OCI-LY7 (cell line): Measurements from ENCODE around the gene ZNF672. TPM values are rescaled to one million over a fixed set of nuclear protein-coding genes. Genes with fewer than 3 reads are reported as not detected.

Experiments
- BruUV-seq: library from RNA; stranded (reverse); fragments of 400-500 nt; replicated peaks from 2 replicates; lab custom pipeline; 2021; lab: Mats Ljungman, UMichigan
- CTCF ChIA-PET: fragments of 300-600 bp; sonication (Branson Sonifier 250); formaldehyde crosslinking; loops from one replicate; lab custom pipeline; 2022; ENCODE audit warnings: antibody characterized with exemption; ENCODE audit not compliant: unreplicated experiment; lab: Charles Lee
- POLR2A ChIA-PET: fragments of 300-600 bp; sonication (Branson Sonifier 250); formaldehyde crosslinking; loops from one replicate; lab custom pipeline; 2022; ENCODE audit warnings: antibody characterized with exemption; lab: Charles Lee
- DNase-seq: peaks from one replicate; pipeline ENCODE4 v3.0.0-alpha.2; 2015; ENCODE audit warnings: low spot score
- H2AFZ ChIP-seq: fragments of 200-600 bp; sonication (generic), shearing (Covaris generic); 2 replicates; pipeline ENCODE4 v1.6.1; 2014; ENCODE audit warnings: mild to moderate bottlenecking, antibody characterized with exemption, low read length, moderate library complexity
- H3K27ac ChIP-seq: fragments of 200-600 bp; sonication (generic); 2 replicates; pipeline ENCODE4 v1.5.1; 2014; ENCODE audit warnings: mixed run types, low read depth, mild to moderate bottlenecking, moderate library complexity, low read length, inconsistent platforms; ENCODE audit not compliant: poor library complexity, severe bottlenecking
- H3K36me3 ChIP-seq: fragments of 200-600 bp; sonication (generic); 2 replicates; pipeline ENCODE4 v1.6.1; 2014; ENCODE audit warnings: mild to moderate bottlenecking, antibody characterized with exemption, low read length, moderate library complexity, mixed read lengths; ENCODE audit not compliant: insufficient read depth
- H3K4me1 ChIP-seq: fragments of 200-600 bp; sonication (generic); 2 replicates; pipeline ENCODE4 v1.5.1; 2014; ENCODE audit warnings: mild to moderate bottlenecking, low read length; ENCODE audit not compliant: insufficient read depth, poor library complexity, severe bottlenecking
- H3K4me2 ChIP-seq: fragments of 200-600 bp; sonication (generic); 2 replicates; pipeline ENCODE4 v1.6.1; 2014; ENCODE audit warnings: mild to moderate bottlenecking, low read length
- H3K4me3 ChIP-seq: fragments of 200-600 bp; sonication (generic); 2 replicates; pipeline ENCODE4 v1.5.1; 2014; ENCODE audit warnings: mild to moderate bottlenecking, low read depth, low read length; ENCODE audit not compliant: poor library complexity, severe bottlenecking
- H3K79me2 ChIP-seq: fragments of 200-600 bp; sonication (generic); 2 replicates; pipeline ENCODE4 v1.6.1; 2016; ENCODE audit warnings: low read depth, mild to moderate bottlenecking, low read length, moderate library complexity, mixed read lengths; ENCODE audit not compliant: insufficient read depth
- H3K9me2 ChIP-seq: fragments of 200-600 bp; sonication (generic); 2 replicates; pipeline ENCODE4 v1.6.1; 2016; ENCODE audit warnings: mild to moderate bottlenecking, low read length, mixed read lengths; ENCODE audit not compliant: insufficient read depth
- H3K9me3 ChIP-seq: fragments of 200-600 bp; sonication (generic); 2 replicates; pipeline ENCODE4 v1.6.1; 2014; ENCODE audit warnings: mild to moderate bottlenecking, mixed run types, low read length, mixed read lengths
- H4K20me1 ChIP-seq: fragments of 200-600 bp; sonication (generic); 2 replicates; pipeline ENCODE4 v1.6.1; 2014; ENCODE audit warnings: mild to moderate bottlenecking, antibody characterized with exemption, low read length, moderate library complexity, mixed read lengths; ENCODE audit not compliant: insufficient read depth
- EZH2phosphoT487 ChIP-seq: fragments of 200-600 bp; sonication (generic); IDR thresholded peaks from 2 replicates; pipeline ENCODE4 v1.6.1; 2018; ENCODE audit warnings: low read depth, borderline replicate concordance, mild to moderate bottlenecking, mixed run types, antibody characterized with exemption, low read length, moderate library complexity, mixed read lengths
- intact Hi-C: fragments of 100-400 bp; cut with micrococcal nuclease; formaldehyde crosslinking; loops from one replicate; pipeline ENCODE4 v1.10.0; 2022; ENCODE audit not compliant: unreplicated experiment
- total RNA-seq, 2 experiments: library from RNA; depleted of rRNA in 1 of 2; stranded (reverse); fragments of >200 nt in 1 of 2; shearing (Covaris generic) in 1 of 2; gene quantifications; 2 replicates each; pipeline ENCODE4 v1.2.3, GENCODE V29; 2014 to 2022
- TF ChIP-seq, protein P1 (sequence below): fragments of 200-600 bp; sonication (generic); conservative IDR thresholded peaks from 2 replicates; pipeline ENCODE4 v1.5.1; 2014; ENCODE audit warnings: mild to moderate bottlenecking, antibody characterized with exemption, low read length, moderate library complexity, mixed read lengths

The ZNF672 gene
- total RNA-seq, 2 experiments from 2014 or later = 52.7 to 56.1 TPM

DNA sequence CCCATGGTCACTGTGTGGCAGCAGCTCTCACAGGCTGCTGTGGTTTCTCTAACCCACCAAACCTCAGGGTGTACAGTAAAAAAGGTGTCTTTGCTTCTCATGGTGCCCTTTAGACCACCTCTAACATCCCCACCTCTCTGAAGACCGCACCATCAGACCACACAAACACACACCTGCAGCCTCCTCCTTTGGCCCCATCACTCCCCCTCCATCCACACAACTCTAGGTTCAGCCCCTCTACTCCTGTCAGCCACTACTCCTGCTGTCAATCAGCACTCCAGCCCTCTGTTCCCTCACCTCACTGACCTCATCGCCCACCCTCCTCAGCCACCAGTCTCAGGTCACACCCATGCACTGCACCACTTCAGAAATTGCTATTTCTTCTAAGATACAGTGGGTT, 13.4 kb downstream of the ZNF672 start:
- no peak for TF ChIP-seq EZH2phosphoT487
- TF ChIP-seq, protein P1, sequence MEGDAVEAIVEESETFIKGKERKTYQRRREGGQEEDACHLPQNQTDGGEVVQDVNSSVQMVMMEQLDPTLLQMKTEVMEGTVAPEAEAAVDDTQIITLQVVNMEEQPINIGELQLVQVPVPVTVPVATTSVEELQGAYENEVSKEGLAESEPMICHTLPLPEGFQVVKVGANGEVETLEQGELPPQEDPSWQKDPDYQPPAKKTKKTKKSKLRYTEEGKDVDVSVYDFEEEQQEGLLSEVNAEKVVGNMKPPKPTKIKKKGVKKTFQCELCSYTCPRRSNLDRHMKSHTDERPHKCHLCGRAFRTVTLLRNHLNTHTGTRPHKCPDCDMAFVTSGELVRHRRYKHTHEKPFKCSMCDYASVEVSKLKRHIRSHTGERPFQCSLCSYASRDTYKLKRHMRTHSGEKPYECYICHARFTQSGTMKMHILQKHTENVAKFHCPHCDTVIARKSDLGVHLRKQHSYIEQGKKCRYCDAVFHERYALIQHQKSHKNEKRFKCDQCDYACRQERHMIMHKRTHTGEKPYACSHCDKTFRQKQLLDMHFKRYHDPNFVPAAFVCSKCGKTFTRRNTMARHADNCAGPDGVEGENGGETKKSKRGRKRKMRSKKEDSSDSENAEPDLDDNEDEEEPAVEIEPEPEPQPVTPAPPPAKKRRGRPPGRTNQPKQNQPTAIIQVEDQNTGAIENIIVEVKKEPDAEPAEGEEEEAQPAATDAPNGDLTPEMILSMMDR = no peak
- H2AFZ ChIP-seq = no peak overlapping the region
- no peak for DNase-seq
- no peak overlapping the region for H3K27ac ChIP-seq
- intact Hi-C loops = no loop called here
- H3K36me3 ChIP-seq = peaks cover 100% of the 10 kb centered on the region
- no peak overlapping the region for H3K4me3 ChIP-seq
- H3K9me2 ChIP-seq = no peaks in the 10 kb centered on the region
- H4K20me1 ChIP-seq = no peaks in the 10 kb centered on the region
- H3K9me3 ChIP-seq = no peaks in the 10 kb centered on the region
- ChIA-PET POLR2A (interaction anchor here (0.5 to 1.2 kb wide), 3 partner anchors 9 to 48 kb away, joined by 3 to 4 read pairs (median 4); no protein-coding TSS in a partner anchor), CTCF (no interaction called here)
- no peaks in the 10 kb centered on the region for H3K79me2 ChIP-seq
- H3K4me2 ChIP-seq = no peak overlapping the region
- H3K4me1 ChIP-seq = peaks cover 12% of the 10 kb centered on the region
- no TSS peak for BruUV-seq

DNA sequence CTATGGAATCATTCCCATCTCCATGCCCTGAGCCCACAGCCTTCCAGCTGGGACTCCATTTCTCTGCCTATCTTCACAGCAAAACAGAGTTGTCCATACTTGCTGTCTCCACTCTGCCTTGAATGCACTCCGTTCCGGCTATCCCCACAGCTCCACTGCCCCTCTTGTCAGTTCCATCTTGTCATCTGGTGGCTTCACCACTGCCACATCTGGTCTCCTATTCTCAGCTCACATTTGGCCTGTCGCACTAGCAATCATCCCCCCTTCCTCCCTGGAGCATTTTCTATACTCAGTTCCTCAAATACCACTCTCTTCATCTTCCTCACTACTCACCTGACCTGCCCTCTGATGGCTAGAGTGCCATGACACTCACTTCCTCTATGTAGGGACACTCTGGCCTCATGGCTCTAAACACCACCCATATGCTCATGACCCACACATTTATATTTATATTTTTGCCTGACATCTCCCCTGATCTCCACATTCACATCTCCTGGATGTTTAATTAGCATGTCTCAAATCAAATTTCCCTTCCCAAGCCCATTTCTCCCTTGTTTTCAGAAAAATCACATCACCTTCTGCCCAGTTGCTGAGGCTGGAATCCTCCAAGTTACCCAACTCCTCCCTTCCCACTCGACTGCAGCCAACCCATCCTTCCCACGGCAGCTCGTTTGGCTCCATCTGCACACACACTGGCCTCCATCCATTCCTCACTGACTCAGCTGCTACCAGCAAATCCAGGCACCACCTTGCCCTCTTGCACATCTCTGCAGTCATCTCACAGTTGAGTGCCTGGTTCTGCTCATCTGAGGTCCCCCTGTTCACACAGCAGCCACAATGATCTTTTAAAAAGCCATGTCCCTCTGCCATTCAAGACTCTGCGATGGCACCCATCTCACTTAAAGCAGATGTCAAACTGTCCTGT, 14.7 kb downstream of the ZNF672 start:
- H3K36me3 ChIP-seq = peaks cover 88% of the 10 kb centered on the region
- no peak overlapping the region for H3K4me3 ChIP-seq
- peaks cover 25% of the 10 kb centered on the region for H3K4me1 ChIP-seq
- intact Hi-C loops = no loop called here
- H3K27ac ChIP-seq = no peak overlapping the region
- peak; percentile 33 for DNase-seq
- TF ChIP-seq, protein P1 = no peak
- no peak for TF ChIP-seq EZH2phosphoT487
- ChIA-PET CTCF (no interaction called here), POLR2A (no interaction called here)
- H3K4me2 ChIP-seq = no peak overlapping the region
- BruUV-seq = no TSS peak
- no peaks in the 10 kb centered on the region for H3K9me3 ChIP-seq
- no peaks in the 10 kb centered on the region for H4K20me1 ChIP-seq
- H3K9me2 ChIP-seq = no peaks in the 10 kb centered on the region
- H2AFZ ChIP-seq = no peak overlapping the region
- peaks cover 9% of the 10 kb centered on the region; the same call in 1 of the 2 replicates for H3K79me2 ChIP-seq
